Measurements from ENCODE around the gene ACIN1. TPM values are rescaled to one million over a fixed set of nuclear protein-coding genes. Genes with fewer than 3 reads are reported as not detected.

ACIN1 gene
- total and polyA plus RNA-seq, 10 of the 15 experiments (the other 5 are each of a cell fraction or from before 2014, with no cell fraction given): 4.3 to 148 (median 93.4) TPM

DNA sequence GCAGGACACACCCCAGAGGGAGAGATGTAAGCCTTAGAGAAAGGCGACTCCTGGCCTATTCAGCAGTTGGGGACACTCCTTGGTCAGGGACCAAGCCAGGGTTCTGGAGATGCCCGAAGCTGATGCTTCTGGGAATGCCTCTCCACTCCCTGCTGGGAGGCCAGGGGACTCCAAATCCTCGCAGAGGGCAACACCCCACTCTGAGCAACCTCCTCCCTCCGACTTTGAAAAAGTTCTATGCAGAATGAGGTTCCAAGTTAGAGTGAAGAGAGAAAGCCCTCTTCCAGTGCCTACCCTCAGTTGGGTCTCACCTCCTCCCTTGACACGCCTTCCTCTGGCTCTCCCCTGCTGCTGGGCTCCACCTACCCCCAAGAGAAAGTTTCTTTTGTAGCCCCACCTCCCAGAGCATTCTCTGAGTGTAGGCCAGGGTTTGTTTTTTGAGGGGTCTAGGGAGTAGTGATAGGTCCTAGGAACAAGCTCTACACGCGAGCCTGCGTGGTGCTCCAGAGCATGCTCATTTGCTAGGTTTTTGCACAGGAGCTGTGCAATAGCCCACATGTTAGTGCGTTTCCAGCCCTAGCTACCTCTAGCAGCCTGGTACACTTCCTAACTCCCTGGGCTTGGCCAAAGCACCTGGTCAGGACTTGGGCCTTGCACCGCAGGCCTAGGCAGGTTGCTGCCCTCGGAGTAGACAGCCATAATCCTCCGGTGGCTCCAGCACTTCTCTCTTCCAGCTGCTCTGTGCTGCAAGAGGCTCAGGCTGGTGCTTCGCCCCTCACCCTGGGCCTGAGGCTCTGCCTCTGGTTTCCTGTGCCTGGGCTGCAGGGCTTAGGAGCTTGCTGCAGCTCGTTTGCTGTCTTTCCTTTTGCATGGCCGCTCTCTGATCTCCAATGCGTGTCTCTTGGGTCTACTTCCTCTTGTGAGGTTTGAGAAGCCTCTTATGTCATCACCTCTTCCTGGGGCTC, 24.7 kb upstream of the ACIN1 start:
- H3K27me3 ChIP-seq (replicated peaks in 1 of 2; ENCODE audit: control insufficient read depth in 2 of 2, insufficient read depth in 2 of 2, low read length in 1 of 2): no peaks in the 10 kb centered on the region; a peak in 1 of 4 replicates
- H3K9ac ChIP-seq (ENCODE audit: control insufficient read depth, insufficient read depth, low read length): no peak overlapping the region
- no peak overlapping the region for H3K27ac ChIP-seq (ENCODE audit: control insufficient read depth, insufficient read depth)
- RAD21 ChIA-PET (ENCODE audit: unreplicated experiment): interaction anchor here (0.7 to 2.3 kb wide), 13 partner anchors 24 to 440 kb away, joined by 3 to 14 read pairs (median 3); no protein-coding TSS in a partner anchor
- H3K79me2 ChIP-seq (ENCODE audit: control insufficient read depth, insufficient read depth, low read length): no peaks in the 10 kb centered on the region
- POLR2A ChIA-PET: interaction anchor here (1.0 kb wide), 1 partner anchor 24 kb away, joined by 5 read pairs; the partner anchor contains the start of genes ACIN1 and C14orf119
- peak overlapping the region; percentile 21; the same call in 1 of the 2 replicates for H3K4me2 ChIP-seq (ENCODE audit: control insufficient read depth, insufficient read depth)
- SMC1A ChIA-PET (ENCODE audit: uncharacterized antibody, unreplicated experiment): interaction anchor here (0.7 to 3.2 kb wide), 10 partner anchors 24 to 262 kb away, joined by 3 to 34 read pairs (median 6); partner anchors contain the start of genes ACIN1, C14orf119 and SLC7A8
- no peaks in the 10 kb centered on the region for H3K9me3 ChIP-seq (replicated peaks; ENCODE audit: control insufficient read depth, insufficient read depth, low read length)
- intact Hi-C loops (cut with micrococcal nuclease; ENCODE audit: unreplicated experiment): loop anchor here (1.0 to 2.0 kb wide), 3 partner anchors 68 to 261 kb away; no protein-coding TSS in a partner anchor
- peaks cover 20% of the 10 kb centered on the region for H3K4me1 ChIP-seq (ENCODE audit: control insufficient read depth, insufficient read depth, low read length)
- BruUV-seq (replicated peaks): no TSS peak
- CTCF ChIA-PET: interaction anchor here (0.8 to 6.4 kb wide), 32 partner anchors 9 to 513 kb away, joined by 3 to 127 read pairs (median 6); partner anchors contain the start of genes ACIN1, C14orf119, CMTM5 and PABPN1
- DNase-seq (ENCODE audit: low read depth, low spot score) (no peak), ATAC-seq (peak; percentile 46), FAIRE-seq (no peak)
- no peak overlapping the region for H3K4me3 ChIP-seq
- WGBS (ENCODE audit: insufficient coverage, insufficient replicate concordance, low lambda C conversion rate, missing lambda C conversion rate): 24% methylated on average over 16 of the region's 16 CpGs
- H2AFZ ChIP-seq (ENCODE audit: control insufficient read depth, low read depth, low read length): peak overlapping the region; percentile 68
- in situ Hi-C loops (cut with MboI): loop anchor here (10.0 kb wide), 1 partner anchor 65 kb away; the partner anchor contains the start of gene SLC7A8
- H4K20me1 ChIP-seq (ENCODE audit: control insufficient read depth, insufficient read depth): no peaks in the 10 kb centered on the region
- H3K36me3 ChIP-seq (ENCODE audit: control insufficient read depth in 2 of 2, insufficient read depth in 2 of 2, low read length in 1 of 2): no peaks in the 10 kb centered on the region
- TF ChIP-seq POLR2A (IDR thresholded peaks at IDR 0.05; ENCODE audit: low read depth, low read length) (peak; percentile 22; the same call in 1 of the 2 replicates), ETV6 (conservative IDR thresholded peaks at IDR 0.05 in 1 of 2, IDR thresholded peaks at IDR 0.05 in 1 of 2; ENCODE audit: borderline replicate concordance in 1 of 2, low read depth in 1 of 2) (peak in 1 of 2 experiments; percentile 74; a peak in 1 of 4 replicates), SREBF1 (IDR thresholded peaks at IDR 0.05; ENCODE audit: low read length) (no peak)
- TF ChIP-seq, protein P1, sequence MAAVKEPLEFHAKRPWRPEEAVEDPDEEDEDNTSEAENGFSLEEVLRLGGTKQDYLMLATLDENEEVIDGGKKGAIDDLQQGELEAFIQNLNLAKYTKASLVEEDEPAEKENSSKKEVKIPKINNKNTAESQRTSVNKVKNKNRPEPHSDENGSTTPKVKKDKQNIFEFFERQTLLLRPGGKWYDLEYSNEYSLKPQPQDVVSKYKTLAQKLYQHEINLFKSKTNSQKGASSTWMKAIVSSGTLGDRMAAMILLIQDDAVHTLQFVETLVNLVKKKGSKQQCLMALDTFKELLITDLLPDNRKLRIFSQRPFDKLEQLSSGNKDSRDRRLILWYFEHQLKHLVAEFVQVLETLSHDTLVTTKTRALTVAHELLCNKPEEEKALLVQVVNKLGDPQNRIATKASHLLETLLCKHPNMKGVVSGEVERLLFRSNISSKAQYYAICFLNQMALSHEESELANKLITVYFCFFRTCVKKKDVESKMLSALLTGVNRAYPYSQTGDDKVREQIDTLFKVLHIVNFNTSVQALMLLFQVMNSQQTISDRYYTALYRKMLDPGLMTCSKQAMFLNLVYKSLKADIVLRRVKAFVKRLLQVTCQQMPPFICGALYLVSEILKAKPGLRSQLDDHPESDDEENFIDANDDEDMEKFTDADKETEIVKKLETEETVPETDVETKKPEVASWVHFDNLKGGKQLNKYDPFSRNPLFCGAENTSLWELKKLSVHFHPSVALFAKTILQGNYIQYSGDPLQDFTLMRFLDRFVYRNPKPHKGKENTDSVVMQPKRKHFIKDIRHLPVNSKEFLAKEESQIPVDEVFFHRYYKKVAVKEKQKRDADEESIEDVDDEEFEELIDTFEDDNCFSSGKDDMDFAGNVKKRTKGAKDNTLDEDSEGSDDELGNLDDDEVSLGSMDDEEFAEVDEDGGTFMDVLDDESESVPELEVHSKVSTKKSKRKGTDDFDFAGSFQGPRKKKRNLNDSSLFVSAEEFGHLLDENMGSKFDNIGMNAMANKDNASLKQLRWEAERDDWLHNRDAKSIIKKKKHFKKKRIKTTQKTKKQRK (IDR thresholded peaks at IDR 0.05; ENCODE audit: low read depth, low read length): no peak
- TF ChIP-seq, protein P2, sequence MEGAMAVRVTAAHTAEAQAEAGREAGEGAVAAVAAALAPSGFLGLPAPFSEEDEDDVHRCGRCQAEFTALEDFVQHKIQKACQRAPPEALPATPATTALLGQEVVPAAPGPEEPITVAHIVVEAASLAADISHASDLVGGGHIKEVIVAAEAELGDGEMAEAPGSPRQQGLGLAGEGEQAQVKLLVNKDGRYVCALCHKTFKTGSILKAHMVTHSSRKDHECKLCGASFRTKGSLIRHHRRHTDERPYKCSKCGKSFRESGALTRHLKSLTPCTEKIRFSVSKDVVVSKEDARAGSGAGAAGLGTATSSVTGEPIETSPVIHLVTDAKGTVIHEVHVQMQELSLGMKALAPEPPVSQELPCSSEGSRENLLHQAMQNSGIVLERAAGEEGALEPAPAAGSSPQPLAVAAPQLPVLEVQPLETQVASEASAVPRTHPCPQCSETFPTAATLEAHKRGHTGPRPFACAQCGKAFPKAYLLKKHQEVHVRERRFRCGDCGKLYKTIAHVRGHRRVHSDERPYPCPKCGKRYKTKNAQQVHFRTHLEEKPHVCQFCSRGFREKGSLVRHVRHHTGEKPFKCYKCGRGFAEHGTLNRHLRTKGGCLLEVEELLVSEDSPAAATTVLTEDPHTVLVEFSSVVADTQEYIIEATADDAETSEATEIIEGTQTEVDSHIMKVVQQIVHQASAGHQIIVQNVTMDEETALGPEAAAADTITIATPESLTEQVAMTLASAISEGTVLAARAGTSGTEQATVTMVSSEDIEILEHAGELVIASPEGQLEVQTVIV (IDR thresholded peaks at IDR 0.05; ENCODE audit: borderline replicate concordance, partially characterized antibody): no peak
- TF ChIP-seq, protein P3, sequence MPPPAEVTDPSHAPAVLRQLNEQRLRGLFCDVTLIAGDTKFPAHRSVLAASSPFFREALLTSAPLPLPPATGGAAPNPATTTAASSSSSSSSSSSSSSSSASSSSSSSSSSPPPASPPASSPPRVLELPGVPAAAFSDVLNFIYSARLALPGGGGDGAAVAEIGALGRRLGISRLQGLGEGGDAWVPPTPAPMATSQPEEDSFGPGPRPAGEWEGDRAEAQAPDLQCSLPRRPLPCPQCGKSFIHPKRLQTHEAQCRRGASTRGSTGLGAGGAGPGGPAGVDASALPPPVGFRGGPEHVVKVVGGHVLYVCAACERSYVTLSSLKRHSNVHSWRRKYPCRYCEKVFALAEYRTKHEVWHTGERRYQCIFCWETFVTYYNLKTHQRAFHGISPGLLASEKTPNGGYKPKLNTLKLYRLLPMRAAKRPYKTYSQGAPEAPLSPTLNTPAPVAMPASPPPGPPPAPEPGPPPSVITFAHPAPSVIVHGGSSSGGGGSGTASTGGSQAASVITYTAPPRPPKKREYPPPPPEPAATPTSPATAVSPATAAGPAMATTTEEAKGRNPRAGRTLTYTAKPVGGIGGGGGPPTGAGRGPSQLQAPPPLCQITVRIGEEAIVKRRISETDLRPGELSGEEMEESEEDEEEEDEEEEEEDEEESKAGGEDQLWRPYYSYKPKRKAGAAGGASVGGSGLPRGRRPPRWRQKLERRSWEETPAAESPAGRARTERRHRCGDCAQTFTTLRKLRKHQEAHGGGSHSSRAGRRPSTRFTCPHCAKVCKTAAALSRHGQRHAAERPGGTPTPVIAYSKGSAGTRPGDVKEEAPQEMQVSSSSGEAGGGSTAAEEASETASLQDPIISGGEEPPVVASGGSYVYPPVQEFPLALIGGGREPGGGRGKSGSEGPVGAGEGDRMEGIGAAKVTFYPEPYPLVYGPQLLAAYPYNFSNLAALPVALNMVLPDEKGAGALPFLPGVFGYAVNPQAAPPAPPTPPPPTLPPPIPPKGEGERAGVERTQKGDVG (CRISPR knock-in tag; IDR thresholded peaks at IDR 0.05): no peak

All from GM12878 (cell line).